ENCODE data around the gene NANOG.
"Not testable (repeated sequence)": the region's sequence is repeated elsewhere in the genome, so short reads cannot be mapped to it uniquely, and the experiment has no call there.

NANOG gene

GRCh38 chr12:7781274-7781673 is 7.9 kb upstream of the NANOG start:
- no peaks in the 10 kb centered on the region for H3K27me3 ChIP-seq (ENCODE audit: control insufficient read depth, insufficient read depth, low read length)
- no peak overlapping the region for H3K9ac ChIP-seq (ENCODE audit: low read depth, low read length)
- H3K4me1 ChIP-seq (ENCODE audit: control insufficient read depth, insufficient read depth, low read length), result no peaks in the 10 kb centered on the region
- no peaks in the 10 kb centered on the region for H3K9me3 ChIP-seq (replicated peaks; ENCODE audit: low read length)
- H3K4me3 ChIP-seq (ENCODE audit: low read length), result no peak overlapping the region
- H3K4me2 ChIP-seq (ENCODE audit: low read length), result no peak overlapping the region
- no peaks in the 10 kb centered on the region for H3K36me3 ChIP-seq (ENCODE audit: insufficient read depth, low read length)

GRCh38 chr12:7782055-7782454 is 7.1 kb upstream of the NANOG start:
- H3K4me2 ChIP-seq (ENCODE audit: low read length), result no peak overlapping the region
- H3K27me3 ChIP-seq (ENCODE audit: control insufficient read depth, insufficient read depth, low read length), result no peaks in the 10 kb centered on the region
- H3K4me1 ChIP-seq (ENCODE audit: control insufficient read depth, insufficient read depth, low read length), result no peaks in the 10 kb centered on the region
- no peaks in the 10 kb centered on the region for H3K9me3 ChIP-seq (replicated peaks; ENCODE audit: low read length)
- no peaks in the 10 kb centered on the region for H3K36me3 ChIP-seq (ENCODE audit: insufficient read depth, low read length)
- no peak overlapping the region for H3K9ac ChIP-seq (ENCODE audit: low read depth, low read length)
- H3K4me3 ChIP-seq (ENCODE audit: low read length), result no peak overlapping the region

GRCh38 chr12:7783433-7783832 is 5.8 kb upstream of the NANOG start:
- not testable (repeated sequence) for H3K36me3 ChIP-seq (ENCODE audit: insufficient read depth, low read length); H3K4me2 ChIP-seq (ENCODE audit: low read length); H3K4me1 ChIP-seq (ENCODE audit: control insufficient read depth, insufficient read depth, low read length); H3K9me3 ChIP-seq (replicated peaks; ENCODE audit: low read length); H3K4me3 ChIP-seq (ENCODE audit: low read length); H3K27me3 ChIP-seq (ENCODE audit: control insufficient read depth, insufficient read depth, low read length); H3K9ac ChIP-seq (ENCODE audit: low read depth, low read length)

GRCh38 chr12:7784701-7785100 is 4.5 kb upstream of the NANOG start:
- no peaks in the 10 kb centered on the region for H3K36me3 ChIP-seq (ENCODE audit: insufficient read depth, low read length)
- no peak overlapping the region for H3K9ac ChIP-seq (ENCODE audit: low read depth, low read length)
- no peaks in the 10 kb centered on the region for H3K27me3 ChIP-seq (ENCODE audit: control insufficient read depth, insufficient read depth, low read length)
- H3K4me2 ChIP-seq (ENCODE audit: low read length), result no peak overlapping the region
- no peaks in the 10 kb centered on the region for H3K9me3 ChIP-seq (replicated peaks; ENCODE audit: low read length)
- H3K4me1 ChIP-seq (ENCODE audit: control insufficient read depth, insufficient read depth, low read length), result no peaks in the 10 kb centered on the region
- no peak overlapping the region for H3K4me3 ChIP-seq (ENCODE audit: low read length)

GRCh38 chr12:7787574-7788293 is 1.5 kb upstream of the NANOG start:
- Histone ChIP-seq H3K4me3 (ENCODE audit: low read length) (no peak overlapping the region), H3K9me3 (replicated peaks; ENCODE audit: low read length) (no peaks in the 10 kb centered on the region), H3K27me3 (ENCODE audit: control insufficient read depth, insufficient read depth, low read length) (no peaks in the 10 kb centered on the region), H3K4me1 (ENCODE audit: control insufficient read depth, insufficient read depth, low read length) (no peaks in the 10 kb centered on the region), H3K36me3 (ENCODE audit: insufficient read depth, low read length) (no peaks in the 10 kb centered on the region), H3K9ac (ENCODE audit: low read depth, low read length) (no peak overlapping the region), H3K4me2 (ENCODE audit: low read length) (no peak overlapping the region)

- Histone ChIP-seq H3K9me3 (replicated peaks; ENCODE audit: low read length) (no peaks in the 10 kb centered on the region), H3K27me3 (ENCODE audit: control insufficient read depth, insufficient read depth, low read length) (no peaks in the 10 kb centered on the region), H3K4me3 (ENCODE audit: low read length) (no peak overlapping the region), H3K4me2 (ENCODE audit: low read length) (no peak overlapping the region), H3K4me1 (ENCODE audit: control insufficient read depth, insufficient read depth, low read length) (no peaks in the 10 kb centered on the region), H3K9ac (ENCODE audit: low read depth, low read length) (no peak overlapping the region), H3K36me3 (ENCODE audit: insufficient read depth, low read length) (no peaks in the 10 kb centered on the region)
Measured at GRCh38 chr12:7788294-7788660, 925 bp upstream of the NANOG start.

GRCh38 chr12:7793211-7793610 is 4.0 kb downstream of the NANOG start:
- H3K4me3 ChIP-seq (ENCODE audit: low read length), result no peak overlapping the region
- no peaks in the 10 kb centered on the region for H3K36me3 ChIP-seq (ENCODE audit: insufficient read depth, low read length)
- no peaks in the 10 kb centered on the region for H3K9me3 ChIP-seq (replicated peaks; ENCODE audit: low read length)
- no peak overlapping the region for H3K9ac ChIP-seq (ENCODE audit: low read depth, low read length)
- no peaks in the 10 kb centered on the region for H3K27me3 ChIP-seq (ENCODE audit: control insufficient read depth, insufficient read depth, low read length)
- H3K4me2 ChIP-seq (ENCODE audit: low read length), result no peak overlapping the region
- no peaks in the 10 kb centered on the region for H3K4me1 ChIP-seq (ENCODE audit: control insufficient read depth, insufficient read depth, low read length)

- not testable (repeated sequence) for H3K27me3 ChIP-seq (ENCODE audit: control insufficient read depth, insufficient read depth, low read length); H3K4me1 ChIP-seq (ENCODE audit: control insufficient read depth, insufficient read depth, low read length); H3K4me2 ChIP-seq (ENCODE audit: low read length); H3K36me3 ChIP-seq (ENCODE audit: insufficient read depth, low read length); H3K9ac ChIP-seq (ENCODE audit: low read depth, low read length); H3K9me3 ChIP-seq (replicated peaks; ENCODE audit: low read length); H3K4me3 ChIP-seq (ENCODE audit: low read length)
Measured at GRCh38 chr12:7797269-7797668, 8.1 kb downstream of the NANOG start.

- Histone ChIP-seq H3K9me3 (replicated peaks; ENCODE audit: low read length) (no peaks in the 10 kb centered on the region), H3K27me3 (ENCODE audit: control insufficient read depth, insufficient read depth, low read length) (no peaks in the 10 kb centered on the region), H3K9ac (ENCODE audit: low read depth, low read length) (no peak overlapping the region), H3K4me1 (ENCODE audit: control insufficient read depth, insufficient read depth, low read length) (no peaks in the 10 kb centered on the region), H3K36me3 (ENCODE audit: insufficient read depth, low read length) (no peaks in the 10 kb centered on the region), H3K4me3 (ENCODE audit: low read length) (no peak overlapping the region), H3K4me2 (ENCODE audit: low read length) (no peak overlapping the region)
Measured at GRCh38 chr12:7797698-7798398, 8.6 kb downstream of the NANOG start.

- H3K9ac ChIP-seq (ENCODE audit: low read depth, low read length); H3K36me3 ChIP-seq (ENCODE audit: insufficient read depth, low read length); H3K4me3 ChIP-seq (ENCODE audit: low read length); H3K4me1 ChIP-seq (ENCODE audit: control insufficient read depth, insufficient read depth, low read length); H3K27me3 ChIP-seq (ENCODE audit: control insufficient read depth, insufficient read depth, low read length); H3K4me2 ChIP-seq (ENCODE audit: low read length); H3K9me3 ChIP-seq (replicated peaks; ENCODE audit: low read length): not testable (repeated sequence)
Measured at GRCh38 chr12:7798750-7799308, 9.6 kb downstream of the NANOG start.

- H3K4me2 ChIP-seq (ENCODE audit: low read length), result no peak overlapping the region
Measured at GRCh38 chr12:7801460-7801859, 12.3 kb downstream of the NANOG start.

GRCh38 chr12:7806319-7806718 is 17.1 kb downstream of the NANOG start:
- H3K36me3 ChIP-seq (ENCODE audit: insufficient read depth, low read length); H3K27me3 ChIP-seq (ENCODE audit: control insufficient read depth, insufficient read depth, low read length); H3K9me3 ChIP-seq (replicated peaks; ENCODE audit: low read length); H3K9ac ChIP-seq (ENCODE audit: low read depth, low read length); H3K4me1 ChIP-seq (ENCODE audit: control insufficient read depth, insufficient read depth, low read length); H3K4me2 ChIP-seq (ENCODE audit: low read length); H3K4me3 ChIP-seq (ENCODE audit: low read length): not testable (repeated sequence)

More at GRCh38 chr12:7801460-7801859, 12.3 kb downstream of the NANOG start:
- H3K9me3 ChIP-seq (replicated peaks; ENCODE audit: low read length), result no peaks in the 10 kb centered on the region
- no peak overlapping the region for H3K9ac ChIP-seq (ENCODE audit: low read depth, low read length)
- H3K27me3 ChIP-seq (ENCODE audit: control insufficient read depth, insufficient read depth, low read length), result no peaks in the 10 kb centered on the region
- no peaks in the 10 kb centered on the region for H3K36me3 ChIP-seq (ENCODE audit: insufficient read depth, low read length)
- H3K4me3 ChIP-seq (ENCODE audit: low read length), result no peak overlapping the region
- H3K4me1 ChIP-seq (ENCODE audit: control insufficient read depth, insufficient read depth, low read length), result no peaks in the 10 kb centered on the region
